Upper lobe of right lung (tissue), 1 donor: Measurements from ENCODE around the gene SH3BGR. TPM values are rescaled to one million over a fixed set of nuclear protein-coding genes. Genes with fewer than 3 reads are reported as not detected.

Source experiments
- ATAC-seq: fragments of 200-7000 bp; cut with Tn5 transposase; one replicate; pipeline ENCODE4 v1.9.1; 2020; ENCODE audit warnings: mild to moderate bottlenecking, moderate library complexity
- DNase-seq: peaks from one replicate; pipeline ENCODE4 v3.0.0-alpha.2; 2020
- H3K27ac ChIP-seq: fragments of 200-600 bp; one replicate; pipeline ENCODE4 v1.8.0; 2022
- H3K27me3 ChIP-seq: fragments of 200-600 bp; one replicate; pipeline ENCODE4 v1.8.0; 2022; ENCODE audit warnings: mild to moderate bottlenecking
- H3K36me3 ChIP-seq: fragments of 200-600 bp; one replicate; pipeline ENCODE4 v1.8.0; 2022
- H3K4me1 ChIP-seq: fragments of 200-600 bp; one replicate; pipeline ENCODE4 v1.8.0; 2022
- H3K4me3 ChIP-seq: fragments of 200-600 bp; one replicate; pipeline ENCODE4 v1.8.0; 2022; ENCODE audit warnings: mild to moderate bottlenecking
- H3K9me3 ChIP-seq: fragments of 200-600 bp; one replicate; pipeline ENCODE4 v1.8.0; 2022
- intact Hi-C: fragments of 100-400 bp; cut with DNase I; formaldehyde crosslinking; loops from one replicate; pipeline ENCODE4 v1.11.0; 2022
- total RNA-seq: library from RNA; stranded (reverse); fragmentation: NEBNext Ultra II Directional; extraction: Animal tissue kit (Norgen Biotek cat#: 25700); gene quantifications from one replicate; pipeline ENCODE4 v1.2.1, GENCODE V29; 2021
- TF ChIP-seq, protein P1 (sequence below): fragments of 200-600 bp; IDR thresholded peaks from one replicate; pipeline ENCODE4 v1.8.0; 2022; ENCODE audit warnings: antibody characterized with exemption
- donor health status: DM: no; HTN: yes; CAD: no; lungs with severe emphysema.

Gene SH3BGR
- total RNA-seq, 1 donor from 2014 or later, result 3.1 TPM

DNA sequence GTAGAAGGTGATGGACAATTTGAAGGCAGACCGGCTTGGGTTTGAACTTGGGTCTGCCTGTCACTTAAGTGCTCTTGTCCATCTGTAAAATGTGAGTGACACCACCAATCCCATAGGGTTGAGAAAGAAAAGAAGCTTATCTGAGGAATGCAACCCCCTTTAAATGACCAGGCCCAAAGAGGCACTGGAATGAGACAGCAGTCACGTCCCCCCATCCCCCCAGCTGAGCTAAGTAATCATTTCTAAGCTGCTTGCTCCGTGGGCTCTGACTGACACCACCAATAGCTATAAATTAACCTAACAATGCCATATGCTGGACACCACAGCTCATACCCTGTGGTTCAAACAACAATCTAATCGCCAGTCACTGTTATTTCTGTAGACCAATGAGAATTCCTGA is 21.3 kb upstream of the SH3BGR start:
- H3K27ac ChIP-seq, result no peak overlapping the region
- ATAC-seq (no peak), DNase-seq (no peak)
- H3K36me3 ChIP-seq, result no peaks in the 10 kb centered on the region
- no peaks in the 10 kb centered on the region for H3K27me3 ChIP-seq
- H3K4me1 ChIP-seq, result no peaks in the 10 kb centered on the region
- intact Hi-C loops, result no loop called here
- TF ChIP-seq, protein P1, sequence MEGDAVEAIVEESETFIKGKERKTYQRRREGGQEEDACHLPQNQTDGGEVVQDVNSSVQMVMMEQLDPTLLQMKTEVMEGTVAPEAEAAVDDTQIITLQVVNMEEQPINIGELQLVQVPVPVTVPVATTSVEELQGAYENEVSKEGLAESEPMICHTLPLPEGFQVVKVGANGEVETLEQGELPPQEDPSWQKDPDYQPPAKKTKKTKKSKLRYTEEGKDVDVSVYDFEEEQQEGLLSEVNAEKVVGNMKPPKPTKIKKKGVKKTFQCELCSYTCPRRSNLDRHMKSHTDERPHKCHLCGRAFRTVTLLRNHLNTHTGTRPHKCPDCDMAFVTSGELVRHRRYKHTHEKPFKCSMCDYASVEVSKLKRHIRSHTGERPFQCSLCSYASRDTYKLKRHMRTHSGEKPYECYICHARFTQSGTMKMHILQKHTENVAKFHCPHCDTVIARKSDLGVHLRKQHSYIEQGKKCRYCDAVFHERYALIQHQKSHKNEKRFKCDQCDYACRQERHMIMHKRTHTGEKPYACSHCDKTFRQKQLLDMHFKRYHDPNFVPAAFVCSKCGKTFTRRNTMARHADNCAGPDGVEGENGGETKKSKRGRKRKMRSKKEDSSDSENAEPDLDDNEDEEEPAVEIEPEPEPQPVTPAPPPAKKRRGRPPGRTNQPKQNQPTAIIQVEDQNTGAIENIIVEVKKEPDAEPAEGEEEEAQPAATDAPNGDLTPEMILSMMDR, result no peak
- H3K9me3 ChIP-seq, result no peaks in the 10 kb centered on the region
- H3K4me3 ChIP-seq, result no peak overlapping the region

- Histone ChIP-seq H3K4me1 (no peaks in the 10 kb centered on the region), H3K27me3 (no peaks in the 10 kb centered on the region), H3K9me3 (no peaks in the 10 kb centered on the region), H3K4me3 (no peak overlapping the region), H3K27ac (no peak overlapping the region), H3K36me3 (no peaks in the 10 kb centered on the region)
- no peak for ATAC-seq
- intact Hi-C loops, result no loop called here
- TF ChIP-seq, protein P1, result no peak
- DNase-seq, result no peak
Measured at GRCh38 chr21:39430954-39431353, 20.8 kb upstream of the SH3BGR start.

DNA sequence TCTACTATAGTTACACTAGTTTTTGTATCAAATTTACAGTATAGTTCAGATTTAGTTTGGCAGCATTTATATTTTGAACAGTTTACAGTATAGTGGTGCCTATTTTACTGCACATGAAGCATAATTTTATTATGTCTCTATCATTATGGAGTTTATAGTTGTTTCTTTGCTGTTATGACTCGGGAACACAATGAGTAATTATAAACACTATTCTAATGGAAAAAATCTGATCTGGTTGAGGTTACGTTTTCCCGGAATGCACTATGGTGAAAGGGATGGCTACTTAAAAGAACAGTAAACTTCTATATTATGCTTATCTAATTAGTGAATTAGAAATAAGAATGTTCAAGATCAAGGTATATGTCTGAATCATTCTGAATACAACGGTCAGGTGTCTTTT is 16.8 kb upstream of the SH3BGR start:
- H3K4me3 ChIP-seq, result no peak overlapping the region
- no peak overlapping the region for H3K27ac ChIP-seq
- H3K9me3 ChIP-seq, result no peaks in the 10 kb centered on the region
- no peaks in the 10 kb centered on the region for H3K36me3 ChIP-seq
- ATAC-seq (no peak), DNase-seq (no peak)
- TF ChIP-seq, protein P1, result no peak
- intact Hi-C loops, result no loop called here
- H3K27me3 ChIP-seq, result no peaks in the 10 kb centered on the region
- H3K4me1 ChIP-seq, result no peaks in the 10 kb centered on the region

DNA sequence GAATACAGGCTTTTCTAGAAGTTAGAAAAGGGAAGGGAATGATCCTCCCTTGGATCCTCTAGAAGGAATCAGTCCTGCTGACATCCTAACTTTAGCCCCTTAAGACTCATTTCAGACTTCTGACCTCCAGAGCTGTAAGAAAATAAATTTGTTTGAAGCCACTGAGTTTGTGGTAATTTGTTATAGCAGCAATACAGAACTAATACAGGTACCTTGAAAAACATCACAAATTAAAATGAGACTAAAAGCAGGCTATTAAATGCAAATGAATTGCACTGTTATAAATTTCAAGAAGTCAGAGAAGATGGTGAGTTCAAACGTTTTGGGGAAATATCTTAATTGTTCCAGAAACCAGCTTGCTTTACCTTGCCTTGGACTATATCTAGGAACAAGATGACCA is 12.5 kb upstream of the SH3BGR start:
- TF ChIP-seq, protein P1, result no peak
- H3K9me3 ChIP-seq, result no peaks in the 10 kb centered on the region
- no peak for ATAC-seq

DNA sequence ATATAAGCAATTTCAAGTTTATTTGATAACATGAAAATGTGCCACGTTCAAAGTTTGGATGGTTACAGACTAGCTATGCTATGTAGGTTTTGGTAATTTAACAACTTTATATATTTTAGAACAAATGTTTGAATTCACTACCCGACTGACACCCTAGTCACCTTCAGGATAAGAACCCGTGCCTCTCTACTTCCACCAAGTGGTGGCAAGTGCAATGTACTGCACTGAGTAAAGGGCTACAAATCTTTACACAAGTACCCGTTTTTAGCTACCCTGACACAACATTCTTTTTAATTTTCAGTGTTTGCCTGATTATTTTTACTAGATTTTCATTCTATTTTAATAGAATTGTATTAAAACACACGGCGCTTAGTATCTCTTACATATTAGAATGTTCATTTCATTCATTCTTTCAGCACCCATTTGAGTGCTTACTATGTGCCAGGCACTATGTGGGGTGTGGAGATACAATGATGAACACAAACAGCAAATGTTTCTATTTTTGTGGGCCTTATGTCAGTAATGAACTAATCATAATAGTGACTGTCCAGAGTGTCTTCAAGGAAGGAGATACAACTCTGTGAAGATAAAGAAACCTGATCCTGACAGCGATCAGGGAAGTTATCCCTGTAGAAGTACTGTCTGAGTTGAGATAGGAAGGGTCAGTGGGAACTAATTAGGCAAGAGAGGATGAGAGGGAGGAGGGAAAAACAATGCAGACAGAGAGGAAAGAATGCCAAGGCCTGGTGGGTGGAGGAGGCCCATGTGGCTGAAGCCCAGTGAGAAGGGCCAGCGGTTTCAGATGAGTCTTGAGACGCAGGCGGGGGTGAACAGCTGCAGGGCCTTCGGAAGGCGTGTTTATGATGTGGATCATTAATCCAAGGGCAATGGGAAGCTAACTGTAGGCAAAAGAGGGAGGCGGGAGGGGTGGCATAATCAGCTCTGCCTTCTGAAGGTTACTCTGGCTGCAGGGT is 10.0 kb upstream of the SH3BGR start:
- no peaks in the 10 kb centered on the region for H3K36me3 ChIP-seq
- ATAC-seq (no peak), DNase-seq (no peak)
- no peaks in the 10 kb centered on the region for H3K27me3 ChIP-seq
- no peak overlapping the region for H3K27ac ChIP-seq
- intact Hi-C loops, result no loop called here
- no peaks in the 10 kb centered on the region for H3K9me3 ChIP-seq
- peaks cover 6% of the 10 kb centered on the region for H3K4me1 ChIP-seq
- no peak overlapping the region for H3K4me3 ChIP-seq
- TF ChIP-seq, protein P1, result peak; percentile 70

More for the DNA sequence above, 12.5 kb upstream of the SH3BGR start:
- intact Hi-C loops, result no loop called here
- Histone ChIP-seq H3K36me3 (no peaks in the 10 kb centered on the region), H3K27ac (no peak overlapping the region), H3K27me3 (no peaks in the 10 kb centered on the region), H3K4me3 (no peak overlapping the region), H3K4me1 (no peaks in the 10 kb centered on the region)
- DNase-seq, result no peak
